H9 (cell line): ENCODE measurements around the gene CDC6. TPM values are rescaled to one million over a fixed set of nuclear protein-coding genes. Genes with fewer than 3 reads are reported as not detected.

Experiments used
- DNase-seq: peaks from one replicate; pipeline ENCODE4 v3.0.0-alpha.2; 2017
- H2AFZ ChIP-seq: one replicate; pipeline ENCODE4 v1.6.1; 2013; ENCODE audit warnings: mild to moderate bottlenecking, low read length, control low read depth, moderate library complexity
- H2AK5ac ChIP-seq: 2 replicates; pipeline ENCODE4 v1.6.1; 2013; ENCODE audit warnings: low read length, control low read depth, mixed read lengths; ENCODE audit not compliant: insufficient read length
- H2BK120ac ChIP-seq: one replicate; pipeline ENCODE4 v1.6.1; 2013; ENCODE audit warnings: low read depth, mild to moderate bottlenecking, low read length, control low read depth, inconsistent platforms; ENCODE audit not compliant: poor library complexity, severe bottlenecking
- H2BK12ac ChIP-seq: 2 replicates; pipeline ENCODE4 v1.6.1; 2013; ENCODE audit warnings: low read length, control low read depth, mixed read lengths, low read depth; ENCODE audit not compliant: insufficient read length
- H2BK15ac ChIP-seq: 2 replicates; pipeline ENCODE4 v1.6.1; 2013; ENCODE audit warnings: low read depth, low read length, control low read depth
- H2BK20ac ChIP-seq: one replicate; pipeline ENCODE4 v1.6.1; 2013; ENCODE audit warnings: low read depth, mild to moderate bottlenecking, low read length, control low read depth, inconsistent platforms; ENCODE audit not compliant: poor library complexity, severe bottlenecking
- H2BK5ac ChIP-seq: 2 replicates; pipeline ENCODE4 v1.6.1; 2013; ENCODE audit warnings: low read length, control low read depth, mixed read lengths; ENCODE audit not compliant: insufficient read length
- H3K14ac ChIP-seq: 2 replicates; pipeline ENCODE4 v1.6.1; 2013; ENCODE audit warnings: low read length, control low read depth; ENCODE audit not compliant: insufficient read depth
- H3K18ac ChIP-seq: 2 replicates; pipeline ENCODE4 v1.6.1; 2013; ENCODE audit warnings: low read depth, mild to moderate bottlenecking, mixed read lengths, low read length, control low read depth; ENCODE audit not compliant: insufficient read length
- H3K23ac ChIP-seq: 2 replicates; pipeline ENCODE4 v1.6.1; 2013; ENCODE audit warnings: low read length, control low read depth, mixed read lengths, low read depth; ENCODE audit not compliant: insufficient read length
- H3K23me2 ChIP-seq: 2 replicates; pipeline ENCODE4 v1.6.1; 2013; ENCODE audit warnings: low read depth, mild to moderate bottlenecking, mixed read lengths, low read length, control low read depth; ENCODE audit not compliant: insufficient read length, poor library complexity, severe bottlenecking
- H3K27ac ChIP-seq: 2 replicates; pipeline ENCODE4 v1.5.1; 2013; ENCODE audit warnings: low read length, control low read depth, mixed read lengths, low read depth; ENCODE audit not compliant: insufficient read length
- H3K27me3 ChIP-seq: 2 replicates; pipeline ENCODE4 v1.6.1; 2013; ENCODE audit warnings: low read length, control low read depth, inconsistent platforms; ENCODE audit not compliant: insufficient read depth
- H3K4ac ChIP-seq: 2 replicates; pipeline ENCODE4 v1.6.1; 2013; ENCODE audit warnings: low read depth, mild to moderate bottlenecking, control low read depth, inconsistent platforms, low read length, moderate library complexity
- H3K4me1 ChIP-seq: 2 replicates; pipeline ENCODE4 v1.6.1; 2013; ENCODE audit warnings: low read length, control low read depth, inconsistent platforms; ENCODE audit not compliant: insufficient read depth
- H3K4me2 ChIP-seq: 2 replicates; pipeline ENCODE4 v1.6.1; 2013; ENCODE audit warnings: low read length, control low read depth, mixed read lengths; ENCODE audit not compliant: insufficient read length, insufficient read depth
- H3K56ac ChIP-seq: 2 replicates; pipeline ENCODE4 v1.6.1; 2013; ENCODE audit warnings: low read depth, mild to moderate bottlenecking, mixed read lengths, low read length, control low read depth; ENCODE audit not compliant: insufficient read length
- H3K79me1 ChIP-seq: 2 replicates; pipeline ENCODE4 v1.6.1; 2013; ENCODE audit warnings: low read depth, mild to moderate bottlenecking, moderate library complexity, low read length, control low read depth, inconsistent platforms; ENCODE audit not compliant: insufficient read depth, poor library complexity, severe bottlenecking
- H3K79me2 ChIP-seq: 2 replicates; pipeline ENCODE4 v1.6.1; 2013; ENCODE audit warnings: low read length, control low read depth, inconsistent platforms; ENCODE audit not compliant: insufficient read depth
- H3K9ac ChIP-seq: 2 replicates; pipeline ENCODE4 v1.6.1; 2013; ENCODE audit warnings: low read length, control low read depth, mixed read lengths; ENCODE audit not compliant: insufficient read length; ENCODE audit errors: extremely low read depth
- H3K9me3 ChIP-seq: one replicate; pipeline ENCODE4 v1.6.1; 2013; ENCODE audit warnings: low read depth, low read length, inconsistent platforms; ENCODE audit not compliant: control insufficient read depth
- H3T11ph ChIP-seq: one replicate; pipeline ENCODE4 v1.6.1; 2013; ENCODE audit warnings: mild to moderate bottlenecking, low read length, control low read depth, inconsistent platforms
- H4K20me1 ChIP-seq: one replicate; pipeline ENCODE4 v1.6.1; 2013; ENCODE audit not compliant: control insufficient read depth, insufficient read length, insufficient read depth
- H4K5ac ChIP-seq: 2 replicates; pipeline ENCODE4 v1.6.1; 2013; ENCODE audit warnings: low read depth, mild to moderate bottlenecking, mixed read lengths, low read length, control low read depth; ENCODE audit not compliant: insufficient read length
- H4K8ac ChIP-seq: replicated peaks from 2 replicates; pipeline ENCODE4 v1.6.1; 2013; ENCODE audit warnings: low read length, control low read depth, mixed read lengths, low read depth; ENCODE audit not compliant: insufficient read length
- H4K91ac ChIP-seq: 2 replicates; pipeline ENCODE4 v1.6.1; 2013; ENCODE audit warnings: low read depth, mild to moderate bottlenecking, moderate library complexity, mixed read lengths, low read length, control low read depth; ENCODE audit not compliant: insufficient read length
- H3K27ac Mint-ChIP-seq, 3 experiments: 2 replicates in 2 of 3; 3 replicates in 1 of 3; pipeline ENCODE4 v1.8.0; 2020 to 2021; ENCODE audit warnings: mixed read lengths in 3 of 3, mild to moderate bottlenecking in 1 of 3, moderate library complexity in 1 of 3
- H3K27me3 Mint-ChIP-seq: 2 replicates; pipeline ENCODE4 v1.8.0; 2021; ENCODE audit warnings: low read depth, mild to moderate bottlenecking, moderate library complexity, mixed read lengths
- H3K36me3 Mint-ChIP-seq, 3 experiments: 2 replicates in 2 of 3; 3 replicates in 1 of 3; pipeline ENCODE4 v1.8.0; 2020 to 2021; ENCODE audit warnings: low read depth in 3 of 3, mixed read lengths in 3 of 3; ENCODE audit not compliant: insufficient read depth in 1 of 3
- H3K4me1 Mint-ChIP-seq, 2 experiments: 2 replicates each; pipeline ENCODE4 v1.8.0; 2020; ENCODE audit warnings: mixed read lengths in 2 of 2
- H3K4me3 Mint-ChIP-seq, 2 experiments: 2 replicates in 1 of 2; 3 replicates in 1 of 2; pipeline ENCODE4 v1.8.0; 2020 to 2021; ENCODE audit warnings: mild to moderate bottlenecking in 2 of 2, mixed read lengths in 2 of 2, moderate library complexity in 1 of 2
- H3K9me3 Mint-ChIP-seq, 2 experiments: 2 replicates in 1 of 2; 3 replicates in 1 of 2; pipeline ENCODE4 v1.8.0; 2020; ENCODE audit warnings: mild to moderate bottlenecking in 2 of 2, mixed read lengths in 2 of 2, moderate library complexity in 1 of 2
- WGBS: extraction: QIAGEN DNeasy Blood & Tissue Kit; methylation state at CpG from one replicate; pipeline ENCODE4 v1.1.7; 2013; ENCODE audit warnings: missing lambda C conversion rate, low lambda C conversion rate, mixed read lengths; ENCODE audit not compliant: insufficient read length; ENCODE audit errors: extremely low coverage; 5-methylcytosine and 5-hydroxymethylcytosine counted together
- total RNA-seq: library from RNA; stranded (reverse); gene quantifications from 2 replicates; pipeline ENCODE4 v1.2.1, GENCODE V29; 2021
- TF ChIP-seq, protein P1 (sequence below): fragments of 200-600 bp; sonication (generic); conservative IDR thresholded peaks from 3 replicates; pipeline ENCODE4 v1.8.0; 2021; ENCODE audit warnings: antibody characterized with exemption, mild to moderate bottlenecking

CDC6 gene
- total RNA-seq, 1 experiment from 2014 or later, result 131 TPM

DNA sequence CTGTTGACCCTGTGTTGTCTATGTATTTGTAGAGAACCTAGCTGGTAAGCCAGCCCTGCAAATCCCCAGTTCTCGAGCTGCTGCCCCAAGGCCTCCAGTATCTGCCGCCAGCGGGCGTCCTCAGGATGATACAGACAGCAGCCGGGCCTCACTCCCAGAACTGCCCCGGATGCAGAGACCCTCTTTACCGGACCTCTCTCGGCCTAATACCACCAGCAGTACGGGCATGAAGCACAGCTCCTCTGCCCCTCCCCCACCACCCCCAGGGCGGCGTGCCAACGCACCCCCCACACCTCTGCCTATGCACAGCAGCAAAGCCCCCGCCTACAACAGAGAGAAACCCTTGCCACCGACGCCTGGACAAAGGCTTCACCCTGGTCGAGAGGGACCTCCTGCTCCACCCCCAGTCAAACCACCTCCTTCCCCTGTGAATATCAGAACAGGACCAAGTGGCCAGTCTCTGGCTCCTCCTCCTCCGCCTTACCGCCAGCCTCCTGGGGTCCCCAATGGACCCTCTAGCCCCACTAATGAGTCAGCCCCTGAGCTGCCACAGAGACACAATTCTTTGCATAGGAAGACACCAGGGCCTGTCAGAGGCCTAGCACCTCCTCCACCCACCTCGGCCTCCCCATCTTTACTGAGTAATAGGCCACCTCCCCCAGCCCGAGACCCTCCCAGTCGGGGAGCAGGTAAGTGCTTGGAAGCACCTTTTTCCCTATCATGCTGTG is 23.1 kb upstream of the CDC6 start:
- no peak overlapping the region for H3K23ac ChIP-seq
- no peak overlapping the region for H3K18ac ChIP-seq
- H2BK12ac ChIP-seq, result no peak overlapping the region
- H3K23me2 ChIP-seq, result no peaks in the 10 kb centered on the region
- no peak overlapping the region for H2AFZ ChIP-seq
- H2BK15ac ChIP-seq, result no peak overlapping the region
- Mint-ChIP-seq H3K27me3 (no peaks in the 10 kb centered on the region), H3K4me3 (peak overlapping the region in 1 of 2 experiments; percentile 55; a peak in 1 of 5 replicates), H3K9me3 (no peaks in the 10 kb centered on the region), H3K27ac (peak overlapping the region; percentile 27 to 93 (median 76); a peak in 4 of 7 replicates), H3K36me3 (peaks cover 25 to 34% (median 30%) of the 10 kb centered on the region in 3 experiments; a peak in 6 of 7 replicates), H3K4me1 (peaks cover 0 to 7% of the 10 kb centered on the region in 2 experiments; a peak in 2 of 4 replicates)
- H3K4ac ChIP-seq, result no peak overlapping the region
- TF ChIP-seq, protein P1, sequence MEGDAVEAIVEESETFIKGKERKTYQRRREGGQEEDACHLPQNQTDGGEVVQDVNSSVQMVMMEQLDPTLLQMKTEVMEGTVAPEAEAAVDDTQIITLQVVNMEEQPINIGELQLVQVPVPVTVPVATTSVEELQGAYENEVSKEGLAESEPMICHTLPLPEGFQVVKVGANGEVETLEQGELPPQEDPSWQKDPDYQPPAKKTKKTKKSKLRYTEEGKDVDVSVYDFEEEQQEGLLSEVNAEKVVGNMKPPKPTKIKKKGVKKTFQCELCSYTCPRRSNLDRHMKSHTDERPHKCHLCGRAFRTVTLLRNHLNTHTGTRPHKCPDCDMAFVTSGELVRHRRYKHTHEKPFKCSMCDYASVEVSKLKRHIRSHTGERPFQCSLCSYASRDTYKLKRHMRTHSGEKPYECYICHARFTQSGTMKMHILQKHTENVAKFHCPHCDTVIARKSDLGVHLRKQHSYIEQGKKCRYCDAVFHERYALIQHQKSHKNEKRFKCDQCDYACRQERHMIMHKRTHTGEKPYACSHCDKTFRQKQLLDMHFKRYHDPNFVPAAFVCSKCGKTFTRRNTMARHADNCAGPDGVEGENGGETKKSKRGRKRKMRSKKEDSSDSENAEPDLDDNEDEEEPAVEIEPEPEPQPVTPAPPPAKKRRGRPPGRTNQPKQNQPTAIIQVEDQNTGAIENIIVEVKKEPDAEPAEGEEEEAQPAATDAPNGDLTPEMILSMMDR, result no peak
- no CpG with 5 or more reads among the region's 21 CpGs for WGBS
- H3K27ac ChIP-seq, result no peak overlapping the region
- H4K8ac ChIP-seq, result no peak overlapping the region
- H2AK5ac ChIP-seq, result no peak overlapping the region
- peak; percentile 57 for DNase-seq
- no peak overlapping the region for H3T11ph ChIP-seq
- H2BK120ac ChIP-seq, result no peak overlapping the region
- no peaks in the 10 kb centered on the region for H3K9me3 ChIP-seq
- no peaks in the 10 kb centered on the region for H4K20me1 ChIP-seq
- H3K56ac ChIP-seq, result no peak overlapping the region
- H3K27me3 ChIP-seq, result no peaks in the 10 kb centered on the region
- H3K14ac ChIP-seq, result no peak overlapping the region
- H3K4me2 ChIP-seq, result no peak overlapping the region
- H4K5ac ChIP-seq, result no peak overlapping the region
- H3K79me1 ChIP-seq, result no peaks in the 10 kb centered on the region
- no peak overlapping the region for H2BK5ac ChIP-seq
- no peak overlapping the region for H2BK20ac ChIP-seq
- H3K79me2 ChIP-seq, result no peaks in the 10 kb centered on the region
- no peak overlapping the region for H4K91ac ChIP-seq
- no peaks in the 10 kb centered on the region for H3K4me1 ChIP-seq
- no peak overlapping the region for H3K9ac ChIP-seq
